GM19193 (cell line): ENCODE data around the gene CXCL3.

Experiments
- POLR2A ChIP-seq: IDR thresholded peaks from 4 replicates; pipeline ENCODE4 v1.6.1; 2011; ENCODE audit not compliant: insufficient read depth, insufficient read length; ENCODE audit errors: extremely low read depth

Gene CXCL3

DNA sequence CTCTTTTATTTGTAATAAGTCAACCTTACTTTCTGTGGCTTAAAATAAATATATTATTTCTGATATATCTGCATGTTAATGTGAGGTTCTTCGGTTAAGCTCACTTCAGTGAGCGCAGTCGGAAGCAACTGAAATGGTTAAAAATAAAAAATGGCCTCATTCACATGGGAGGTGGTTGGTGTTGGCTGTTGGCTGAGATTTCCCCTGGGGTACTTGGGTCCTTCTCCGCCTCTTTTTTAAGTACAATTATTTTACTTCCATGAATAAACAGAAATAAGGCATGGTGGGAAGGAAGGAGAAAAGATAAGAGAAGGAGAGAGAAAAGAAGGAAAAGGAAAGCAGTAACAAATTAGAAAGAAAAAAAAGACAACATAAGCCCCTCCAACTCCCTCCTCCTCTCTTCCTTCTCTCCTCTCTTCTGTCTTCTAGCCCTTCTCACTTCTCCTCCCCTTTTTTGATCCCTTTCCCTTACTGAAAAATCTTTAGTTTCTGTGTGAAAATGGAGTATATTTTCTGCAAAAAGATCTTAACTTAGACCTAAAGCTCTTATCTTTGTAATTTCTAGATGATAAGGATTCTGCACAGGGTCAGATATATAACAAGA, 19.7 kb upstream of the CXCL3 start:
- no peak for TF ChIP-seq POLR2A

DNA sequence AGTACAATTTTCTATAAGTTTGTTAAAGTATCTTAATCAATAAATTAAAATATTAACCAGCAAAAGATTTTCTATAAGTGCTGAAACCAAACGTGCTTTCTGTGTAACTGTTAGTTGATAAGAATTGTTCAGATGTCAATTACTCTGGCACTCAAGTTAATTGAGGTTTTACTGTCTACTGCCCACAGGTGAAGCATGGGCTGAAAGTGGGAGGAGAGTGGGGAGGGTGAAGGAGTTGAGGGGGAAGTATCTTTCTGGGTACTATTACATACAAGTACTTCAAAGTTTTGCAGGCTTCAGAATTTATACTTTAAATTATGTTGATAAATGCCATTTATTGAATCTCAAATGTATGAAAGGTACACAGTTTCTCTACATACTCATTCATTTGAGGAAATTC, 19.1 kb upstream of the CXCL3 start:
- TF ChIP-seq POLR2A = no peak

DNA sequence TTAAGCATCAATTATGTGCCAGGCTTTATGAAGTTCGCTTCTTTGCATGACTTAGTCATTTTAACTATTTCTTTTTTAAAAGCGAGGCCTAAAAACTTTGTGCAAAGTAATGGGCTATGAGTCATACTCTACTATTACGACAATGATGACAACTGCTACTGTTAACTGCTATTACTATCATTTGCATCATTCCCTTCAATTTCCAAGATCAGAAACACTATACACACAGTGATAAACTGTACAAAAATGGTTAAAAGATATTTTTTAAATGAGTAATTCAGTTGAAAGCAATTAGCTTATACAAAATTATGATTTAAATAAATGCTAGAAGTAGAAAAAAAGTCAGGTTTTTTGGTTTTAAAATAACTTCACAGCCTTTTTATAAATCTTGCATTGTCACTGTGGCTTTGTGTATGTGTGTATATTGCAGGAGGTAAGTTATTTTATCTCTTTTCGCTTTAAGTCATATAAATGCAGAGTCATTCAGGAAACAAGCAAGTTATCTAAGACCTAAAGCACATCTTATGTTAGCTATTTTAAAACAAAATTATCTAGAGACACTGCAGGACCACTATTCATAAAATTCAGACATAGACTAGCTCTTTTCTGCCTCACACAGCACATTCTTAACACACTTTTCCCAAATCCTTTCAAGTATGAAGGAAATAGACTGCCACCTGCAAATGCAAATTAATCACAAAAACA, 18.5 kb upstream of the CXCL3 start:
- no peak for TF ChIP-seq POLR2A

DNA sequence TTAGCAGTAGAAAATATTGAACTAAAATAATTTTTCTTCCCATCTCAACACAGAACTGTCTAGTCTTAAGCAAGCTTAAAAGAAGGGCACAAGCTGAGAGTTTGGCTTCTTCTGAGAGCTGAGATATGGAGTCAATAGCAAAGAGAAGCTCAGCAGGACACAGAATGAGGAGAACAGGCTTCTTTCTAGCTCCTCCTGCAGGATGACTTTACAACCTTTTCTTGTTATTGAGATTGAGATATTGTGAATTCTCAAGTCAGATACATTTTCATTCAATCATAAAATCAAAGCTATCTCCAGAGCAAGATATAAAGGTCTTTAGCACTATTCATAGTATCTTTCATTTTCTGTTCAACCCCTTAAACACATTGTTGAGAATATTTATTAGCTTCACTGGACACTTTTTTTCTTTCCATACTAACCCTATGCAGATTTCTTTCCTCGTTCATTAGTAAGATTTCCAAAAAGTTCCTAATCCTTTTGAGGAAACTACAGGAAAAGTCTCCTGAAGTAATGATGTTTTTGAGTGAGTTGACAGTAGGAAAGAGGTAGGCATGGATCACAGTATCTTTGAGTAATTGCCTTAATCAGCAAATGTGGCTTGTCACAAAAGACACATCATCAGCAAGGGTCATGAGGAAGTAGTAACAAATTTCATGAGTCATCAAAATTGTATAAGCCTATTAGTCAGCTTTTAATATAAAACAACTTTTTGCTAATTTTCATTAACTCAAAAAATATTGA, 17.8 kb upstream of the CXCL3 start:
- TF ChIP-seq POLR2A = no peak

DNA sequence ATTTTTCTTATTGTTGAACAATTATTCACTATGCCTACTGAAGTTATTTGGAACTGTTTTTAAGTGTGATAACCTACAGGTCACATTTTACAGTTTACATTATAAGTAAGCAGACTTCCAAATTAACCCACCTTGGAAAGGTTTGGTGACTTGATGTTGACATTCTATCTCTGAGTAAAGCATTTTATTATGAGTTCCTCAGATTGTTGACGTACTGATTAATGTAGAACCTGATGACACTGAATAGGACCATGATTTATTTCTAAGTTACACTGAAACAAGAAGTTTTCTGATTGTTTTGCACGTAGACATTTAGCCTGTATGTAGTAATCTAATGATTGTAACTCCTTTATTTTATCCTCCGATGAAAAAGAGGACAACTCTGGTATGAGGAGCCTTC, 17.0 kb upstream of the CXCL3 start:
- no peak for TF ChIP-seq POLR2A

DNA sequence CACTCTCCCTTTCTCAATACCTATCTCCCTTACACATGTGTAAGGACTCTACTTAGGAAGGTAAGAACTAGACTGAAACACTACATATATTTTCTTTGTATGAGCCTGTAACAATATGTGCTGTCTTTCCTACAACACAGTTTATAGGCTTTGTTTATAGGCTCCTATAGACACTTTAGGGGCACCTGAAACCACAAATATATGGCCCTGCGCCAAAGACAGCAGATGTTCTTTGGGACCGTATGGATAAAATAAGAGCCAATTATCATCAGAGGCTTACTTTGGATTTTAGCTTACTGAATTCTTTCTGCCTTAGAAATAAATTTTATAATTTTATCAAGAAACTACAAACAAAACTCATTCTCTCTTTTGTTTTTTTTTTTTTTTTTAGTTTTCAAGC, 16.6 kb upstream of the CXCL3 start:
- TF ChIP-seq POLR2A = no peak

DNA sequence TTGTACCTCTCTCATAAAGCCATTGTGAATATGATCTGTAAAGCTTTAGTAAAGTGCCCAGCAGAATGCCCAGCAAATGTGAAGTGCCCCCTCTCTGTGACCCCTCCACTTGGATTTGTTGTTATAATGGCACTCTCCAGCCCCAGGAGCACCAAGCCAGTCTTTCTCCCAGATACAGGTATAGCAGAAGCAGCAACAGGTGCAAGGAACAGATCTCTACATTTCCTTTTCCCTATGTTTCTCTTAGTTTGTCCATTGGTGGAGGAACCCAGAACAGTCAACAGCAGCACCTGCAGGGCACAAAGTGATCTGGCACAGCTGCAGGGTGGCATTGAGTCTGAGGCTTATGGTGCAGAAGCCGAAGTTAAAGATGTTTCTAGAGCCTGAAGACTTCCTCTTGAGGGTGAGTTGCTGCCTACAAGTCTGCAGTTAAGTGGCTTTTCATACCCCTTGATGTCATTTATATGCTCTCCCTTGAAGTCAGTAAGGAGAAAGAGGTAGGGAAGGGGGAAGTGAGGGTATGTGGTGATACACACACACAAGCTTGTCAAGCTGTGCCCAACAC, 16.1 kb upstream of the CXCL3 start:
- TF ChIP-seq POLR2A = no peak

DNA sequence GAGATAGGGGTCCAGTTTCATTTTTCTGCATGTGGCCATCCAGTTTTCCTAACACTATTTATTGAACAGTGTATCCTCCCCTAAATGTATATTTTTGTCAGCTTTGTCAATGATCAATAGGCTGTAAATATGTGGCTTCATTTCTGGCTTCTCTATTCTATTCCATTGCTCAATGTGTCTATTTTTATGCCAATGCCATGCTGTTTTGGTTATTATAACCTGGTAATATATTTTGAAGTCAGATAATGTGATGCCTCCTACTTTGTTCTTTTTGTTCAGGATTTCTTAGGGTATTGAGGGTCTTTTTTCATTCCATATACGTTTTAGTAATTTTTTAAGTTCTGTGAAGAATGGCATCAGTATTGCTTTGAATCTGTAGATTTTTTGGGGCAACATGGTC, 8.7 kb upstream of the CXCL3 start:
- no peak for TF ChIP-seq POLR2A

DNA sequence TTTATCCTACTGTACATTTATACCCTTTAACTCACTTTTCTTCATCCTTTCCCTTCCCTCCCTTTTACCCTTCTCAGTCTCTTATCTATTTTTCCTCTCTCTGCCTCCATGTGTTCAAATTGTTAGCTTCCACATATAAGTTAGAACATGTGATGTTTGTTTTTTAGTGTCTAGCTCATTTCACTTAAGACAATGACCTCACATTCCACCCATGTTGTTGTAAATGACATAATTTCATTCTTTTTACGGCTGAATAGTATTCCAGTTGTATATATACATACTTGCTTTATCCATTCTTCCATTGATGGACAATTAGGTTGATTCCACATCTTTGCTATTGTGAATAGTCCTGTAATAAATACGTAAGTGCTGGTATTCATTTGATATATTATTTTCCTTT, 7.3 kb upstream of the CXCL3 start:
- no peak for TF ChIP-seq POLR2A

DNA sequence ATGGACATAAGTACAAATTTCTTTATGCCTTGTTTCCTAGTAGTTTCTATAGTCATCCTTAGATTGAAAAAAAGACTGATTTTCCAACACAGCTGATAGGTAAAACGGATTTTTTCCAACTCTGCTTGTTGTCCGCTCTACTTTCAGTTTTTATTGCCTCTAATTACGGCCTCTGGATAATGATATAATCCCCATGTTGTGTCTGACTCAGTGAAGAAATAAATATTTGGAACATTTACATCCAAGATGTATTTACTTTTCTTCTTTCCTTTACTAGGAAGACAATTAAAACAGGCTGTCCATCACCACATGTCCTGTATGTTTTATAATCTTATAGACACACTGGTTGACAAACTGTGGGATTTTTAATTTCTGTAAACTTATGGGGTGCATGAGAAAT, 6.8 kb upstream of the CXCL3 start:
- no peak for TF ChIP-seq POLR2A

DNA sequence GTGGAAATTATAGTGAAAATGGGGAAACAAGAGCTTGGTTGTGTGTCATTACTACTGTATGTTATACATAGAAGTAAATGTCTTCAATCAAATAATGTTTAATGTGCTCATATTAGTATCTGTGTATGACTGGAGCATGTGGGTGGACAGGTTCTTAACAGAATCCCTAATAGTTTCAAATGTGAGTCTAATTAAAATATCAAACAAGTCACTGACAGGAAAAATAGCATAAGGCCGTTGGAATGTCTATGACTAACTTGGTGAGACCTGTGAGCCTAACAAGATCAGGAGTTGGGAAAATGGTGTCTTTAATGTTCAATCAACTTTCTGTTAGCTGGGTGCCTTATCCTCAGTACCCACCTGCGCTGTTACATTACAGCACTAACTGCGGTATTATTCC, 6.2 kb upstream of the CXCL3 start:
- no peak for TF ChIP-seq POLR2A

DNA sequence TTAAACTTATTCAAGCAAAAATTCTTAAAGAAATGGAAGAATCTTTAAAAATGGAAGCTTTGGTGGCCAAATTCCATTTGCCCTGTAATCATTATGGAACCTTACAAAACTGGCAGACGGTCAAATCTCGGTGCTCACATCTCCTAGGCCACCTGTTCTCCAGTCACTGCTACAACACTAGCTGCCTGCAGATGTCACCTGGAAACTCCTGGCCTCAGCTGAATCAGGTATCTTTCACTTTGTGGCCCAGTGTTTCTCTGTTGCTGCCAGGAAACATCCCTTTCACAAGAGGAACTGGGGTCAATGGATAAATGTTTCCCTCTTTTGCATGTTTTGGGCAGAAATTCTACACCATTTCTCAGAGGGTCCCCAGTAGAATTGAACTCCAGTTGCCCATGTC, 4.2 kb upstream of the CXCL3 start:
- TF ChIP-seq POLR2A = no peak

DNA sequence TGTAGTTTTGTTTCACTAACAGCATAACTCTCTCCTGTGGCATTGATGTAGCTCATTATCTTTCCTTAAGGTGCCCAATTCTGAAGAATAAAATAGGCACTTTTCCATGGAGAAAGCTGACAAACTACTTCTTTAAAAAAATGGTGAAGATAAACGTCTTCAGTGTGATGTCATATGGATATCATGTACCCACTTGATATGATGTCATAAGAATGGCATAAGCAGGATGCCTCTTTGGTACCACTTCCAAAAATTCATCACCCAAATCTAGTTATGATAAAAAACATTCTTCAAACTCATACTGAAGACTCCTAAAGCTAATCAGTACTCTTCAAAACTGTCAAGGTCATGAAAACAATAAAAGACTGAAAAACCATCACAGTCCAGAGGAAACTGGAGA, 2.9 kb upstream of the CXCL3 start:
- TF ChIP-seq POLR2A = no peak

DNA sequence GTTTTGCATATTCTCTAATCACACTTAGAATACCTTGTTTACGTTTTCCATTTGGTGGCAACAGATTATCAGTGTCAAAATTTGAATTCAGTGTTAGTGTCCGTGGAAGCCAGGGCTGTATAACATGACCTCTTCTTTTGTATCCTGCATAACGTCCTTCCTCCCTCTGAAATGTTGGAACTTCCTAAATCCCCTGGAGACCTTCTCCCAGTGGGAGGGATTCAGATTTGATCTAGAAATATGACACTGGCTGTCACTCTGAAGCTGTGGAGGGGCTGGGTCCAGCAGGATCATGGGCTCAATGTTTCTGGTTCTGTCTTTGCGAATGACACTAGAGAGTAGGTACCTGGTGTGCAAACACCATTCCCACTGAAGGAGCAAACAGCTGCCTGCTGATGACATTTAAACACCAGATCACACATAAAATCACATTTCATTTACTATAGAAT, 850 bp upstream of the CXCL3 start:
- no peak for TF ChIP-seq POLR2A

DNA sequence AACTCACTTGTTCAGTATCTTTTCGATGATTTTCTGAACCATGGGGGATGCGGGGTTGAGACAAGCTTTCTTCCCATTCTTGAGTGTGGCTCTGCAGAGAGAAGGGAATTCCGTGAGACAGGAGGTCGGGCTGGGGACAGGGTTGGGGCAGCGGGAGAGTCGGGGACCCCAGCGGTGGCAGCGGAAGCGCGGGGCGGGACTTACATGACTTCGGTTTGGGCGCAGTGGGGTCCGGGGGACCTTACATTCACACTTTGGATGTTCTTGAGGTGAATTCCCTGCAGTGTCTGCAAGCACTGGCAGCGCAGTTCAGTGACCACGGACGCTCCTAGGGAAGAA, 434 bp downstream of the CXCL3 start:
- TF ChIP-seq POLR2A = no peak
